NOMO-1 (cell line): ENCODE data around the gene ENAH.
"Not testable (repeated sequence)": the region's sequence is repeated elsewhere in the genome, so short reads cannot be mapped to it uniquely, and the experiment has no call there.

Experiments used
- DNase-seq, 2 experiments: peaks; one replicate each; lab custom pipeline; 2025; ENCODE audit not compliant: unreplicated experiment in 2 of 2; lab: John Stamatoyannopoulos, UW

ENAH gene

GRCh38 chr1:225677350-225678124, 24.6 kb upstream of the ENAH start:
- DNase-seq = no peak

DNA sequence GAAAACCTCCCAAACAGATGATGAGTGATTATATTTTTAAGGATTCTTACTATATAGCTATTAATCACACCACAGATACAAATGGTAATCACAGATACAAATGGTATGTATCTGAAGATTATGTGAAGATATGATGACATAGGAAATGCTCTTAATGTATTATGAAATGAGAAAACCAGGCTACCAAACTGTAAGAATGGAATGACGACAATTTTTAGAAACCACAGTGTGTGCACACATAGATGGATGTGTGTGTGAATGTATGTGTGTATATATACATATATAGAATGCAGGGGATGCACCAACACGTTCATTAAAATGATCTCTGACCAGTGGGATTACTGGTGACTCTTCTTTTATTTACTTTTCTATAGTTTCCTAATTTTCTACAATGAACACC, 21.5 kb upstream of the ENAH start:
- no peak for DNase-seq

DNA sequence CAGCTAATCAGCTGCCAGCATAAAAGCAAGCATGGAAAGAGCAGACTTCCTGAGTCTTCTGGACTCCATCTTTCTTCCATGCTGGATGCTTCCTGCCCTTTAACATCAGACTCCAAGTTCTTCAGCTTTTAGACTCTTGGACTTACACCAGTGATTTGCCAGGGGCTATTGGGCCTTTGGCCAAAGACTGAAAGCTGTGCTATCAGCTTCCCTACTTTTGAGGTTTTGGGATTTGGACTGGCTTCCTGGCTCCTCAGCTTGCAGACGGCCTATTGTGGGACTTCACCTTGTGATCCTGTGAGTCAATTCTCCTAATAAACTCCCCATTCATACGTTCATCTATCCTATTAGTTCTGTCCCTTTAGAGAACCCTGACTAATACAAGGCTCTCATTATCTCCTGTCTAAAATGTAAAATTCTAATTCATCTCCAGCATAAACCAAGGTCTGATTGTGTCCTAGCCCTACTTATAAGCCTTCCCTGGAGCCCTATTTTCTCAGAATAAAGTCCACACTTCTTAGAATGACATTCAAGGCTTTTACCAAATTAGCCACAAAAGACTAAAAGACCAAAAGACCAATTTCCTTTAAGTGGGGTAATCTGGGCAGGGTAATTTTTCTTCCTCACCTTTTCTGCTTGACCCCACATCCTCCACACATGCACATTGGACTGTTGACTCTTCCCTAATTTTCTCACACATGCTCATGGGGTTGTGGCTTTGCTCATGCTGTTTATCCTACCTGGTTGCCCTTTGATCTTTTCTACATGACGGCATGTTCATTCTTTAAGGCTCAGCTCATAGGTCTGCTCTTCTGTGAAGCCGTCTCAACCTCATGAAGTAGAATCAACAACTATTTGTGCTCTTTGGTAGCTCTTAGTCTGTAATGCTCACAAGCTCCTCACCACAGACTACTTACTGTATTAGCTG, 18.1 kb upstream of the ENAH start:
- DNase-seq = no peak

GRCh38 chr1:225670356-225670755, 17.4 kb upstream of the ENAH start:
- DNase-seq = no peak

GRCh38 chr1:225668222-225668621, 15.3 kb upstream of the ENAH start:
- DNase-seq = no peak

- DNase-seq = no peak
These were observed 14.4 kb upstream of the ENAH start for GRCh38 chr1:225667362-225667761.

- no peak for DNase-seq
These were observed 13.6 kb upstream of the ENAH start for GRCh38 chr1:225666495-225666894.

- DNase-seq = no peak
These were observed 11.8 kb upstream of the ENAH start for GRCh38 chr1:225664762-225665161.

DNA sequence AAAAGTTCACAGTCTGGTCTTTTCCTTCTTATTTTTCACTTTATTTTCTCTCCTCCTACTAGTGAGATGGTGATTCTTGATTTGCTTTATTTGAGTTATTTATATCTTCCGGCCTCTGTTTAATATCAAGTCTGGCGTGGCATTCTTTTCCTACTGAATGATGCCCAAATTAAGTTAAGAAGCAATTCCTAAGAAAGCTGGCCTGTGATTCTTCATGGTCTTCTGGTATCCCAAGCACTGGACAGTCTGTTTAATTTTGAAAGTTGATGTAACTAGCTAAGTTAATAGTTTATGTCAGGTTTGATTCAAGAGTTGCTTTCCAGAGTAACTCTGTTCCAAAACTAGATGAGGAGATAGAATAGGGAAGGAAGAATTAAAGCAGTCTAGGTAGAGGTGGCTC, 9.2 kb upstream of the ENAH start:
- DNase-seq = no peak

DNA sequence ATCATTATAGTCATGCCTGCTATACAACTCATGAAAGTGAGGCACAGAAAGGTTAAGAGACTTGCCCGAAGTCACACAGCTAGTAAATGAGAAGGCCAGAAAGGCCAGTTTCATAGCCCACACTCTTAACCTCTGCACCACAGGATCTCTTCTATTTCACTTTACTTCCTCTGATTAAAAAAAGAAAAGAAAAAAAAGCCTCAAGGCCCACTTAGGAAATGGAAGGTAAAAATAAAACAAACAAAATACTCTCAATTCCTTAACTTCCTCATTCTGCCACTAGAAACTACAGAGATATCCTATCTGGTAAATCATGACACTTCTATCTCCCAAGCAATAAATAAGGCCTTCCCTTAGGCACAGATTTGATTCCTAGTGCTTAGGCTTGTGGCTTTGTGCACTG, 7.6 kb upstream of the ENAH start:
- DNase-seq = peak; percentile 77 to 84

GRCh38 chr1:225658041-225658440, 5.1 kb upstream of the ENAH start:
- no peak for DNase-seq

GRCh38 chr1:225657462-225657989, 4.6 kb upstream of the ENAH start:
- no peak for DNase-seq

DNA sequence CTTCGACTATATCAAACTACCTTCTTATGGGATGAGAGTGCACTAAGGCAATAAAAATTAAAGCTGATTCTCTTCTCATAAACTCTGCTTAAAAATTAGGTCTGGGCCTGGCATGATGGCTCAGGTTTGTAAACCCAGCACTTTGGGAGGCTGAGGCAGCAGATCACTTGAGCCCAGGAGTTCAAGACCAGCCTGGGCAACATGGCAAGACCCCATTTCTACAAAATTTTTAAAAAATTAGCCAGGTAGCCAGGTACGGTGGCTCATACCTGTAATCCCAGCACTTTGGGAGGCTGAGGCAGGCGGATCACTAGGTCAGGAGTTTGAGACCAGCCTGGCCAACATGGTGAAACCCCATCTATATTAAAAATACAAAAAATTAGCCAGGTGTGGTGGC, 3.3 kb upstream of the ENAH start:
- DNase-seq = not testable (repeated sequence)

- no peak for DNase-seq
These were observed 2.8 kb upstream of the ENAH start for GRCh38 chr1:225655509-225656258.

DNA sequence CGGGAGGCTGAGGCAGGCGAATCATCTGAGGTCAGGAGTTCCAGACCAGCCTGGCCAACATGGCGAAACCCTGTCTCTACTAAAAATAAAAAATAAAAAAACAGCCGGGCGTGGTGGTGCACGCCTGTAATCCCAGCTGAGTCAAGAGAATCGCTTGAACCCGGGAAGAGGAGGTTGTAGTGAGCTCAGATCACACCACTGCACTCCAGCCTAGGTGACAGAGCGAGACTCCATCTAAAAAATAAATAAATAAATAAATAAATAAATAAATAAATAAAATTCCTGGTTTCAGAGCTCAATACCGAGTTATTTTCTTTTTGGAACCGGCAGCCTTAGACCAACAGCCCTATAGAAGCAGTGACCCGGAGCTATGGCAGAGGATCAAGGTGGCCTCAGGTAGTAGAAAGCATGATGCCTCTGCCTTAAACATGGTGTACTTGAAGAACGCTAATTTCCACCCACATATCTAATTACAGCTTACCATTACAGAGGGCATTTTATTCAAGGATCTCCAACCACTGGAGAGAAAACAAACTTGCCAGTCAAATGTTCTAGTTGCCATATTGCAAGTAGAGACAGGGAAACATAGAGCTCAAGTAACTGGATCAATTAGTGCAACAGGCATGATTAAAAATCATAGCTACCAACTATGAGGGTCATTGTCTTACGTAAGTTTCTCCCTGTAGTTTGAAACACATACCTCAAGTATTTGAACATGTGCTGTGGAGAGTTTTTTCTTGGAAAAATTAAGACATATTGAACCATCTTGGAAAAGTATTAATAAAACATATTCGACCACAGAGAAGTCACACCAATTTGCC, 2.0 kb upstream of the ENAH start:
- DNase-seq = no peak

- DNase-seq = no peak
These were observed 1.3 kb upstream of the ENAH start for GRCh38 chr1:225654277-225654597.

GRCh38 chr1:225653463-225654276, 747 bp upstream of the ENAH start:
- DNase-seq = no peak

DNA sequence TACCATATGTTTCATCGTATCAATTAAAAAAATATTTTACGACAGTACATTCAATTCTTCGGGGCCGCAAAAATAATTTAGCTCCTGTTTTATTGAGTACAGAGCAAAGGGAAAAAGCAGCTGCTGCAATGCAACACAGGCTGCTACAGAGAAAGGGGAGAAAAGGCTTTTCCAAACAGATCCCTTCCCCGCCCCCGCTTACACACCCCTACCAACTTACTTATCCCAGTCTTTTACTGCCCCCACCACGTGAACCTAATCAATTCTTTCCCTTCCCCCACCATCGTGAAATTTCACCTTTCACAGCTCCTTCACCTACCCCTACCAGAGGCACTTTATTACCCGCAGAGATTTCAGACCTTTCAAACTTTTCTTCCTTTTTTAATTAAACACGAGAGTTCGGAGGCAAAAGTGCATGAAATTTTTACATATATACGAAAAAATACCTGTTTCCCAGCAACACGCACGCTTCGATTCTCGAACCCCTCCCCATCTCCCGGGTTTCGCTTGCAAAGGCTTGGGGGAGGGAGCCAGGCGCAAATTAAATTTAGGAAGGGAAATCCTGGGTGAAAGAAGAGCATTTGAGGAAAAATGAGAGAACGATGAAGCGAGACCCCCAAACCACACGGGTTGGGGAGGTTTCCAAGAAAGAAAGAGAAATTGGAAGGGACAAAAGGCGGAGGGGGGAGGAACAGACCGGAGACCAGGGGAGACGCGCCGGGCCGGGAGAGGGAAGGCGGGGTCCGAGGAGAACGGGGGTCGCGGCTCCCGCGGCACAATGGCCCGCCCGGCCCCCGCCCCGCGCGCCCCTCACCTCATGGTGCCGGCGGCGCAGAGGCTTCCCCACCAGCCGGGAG, 823 bp downstream of the ENAH start:
- DNase-seq = peak in 1 of 2 experiments; percentile 8
